ENCODE results near the gene ENC1. TPM values are rescaled to one million over a fixed set of nuclear protein-coding genes. Genes with fewer than 3 reads are reported as not detected.
A peak's percentile ranks its signal among the peaks of the same experiment; 100 is the strongest.

Gene ENC1
- polyA plus RNA-seq, 1 donor (not counting 4 experiments of a cell fraction or from before 2014, with no cell fraction given), result 68.1 TPM

- H2AFZ ChIP-seq (ENCODE audit: control insufficient read depth, low read length), result no peak overlapping the region
- peaks cover 17% of the 10 kb centered on the region for H3K79me2 ChIP-seq (ENCODE audit: control insufficient read depth, insufficient read depth, low read length)
- H3K9me1 ChIP-seq (ENCODE audit: control insufficient read depth, extremely low read depth, insufficient read depth, low read length), result peaks cover 6% of the 10 kb centered on the region
- dilution Hi-C loops (cut with MboI; ENCODE audit: extremely low pct_ligation_motif_present, low sequenced_read_pairs), result no loop called here
- peaks cover 12 to 18% of the 10 kb centered on the region in 2 experiments for H3K36me3 ChIP-seq (ENCODE audit: control insufficient read depth in 2 of 2, extremely low read depth in 1 of 2, insufficient read depth in 2 of 2, low read length in 2 of 2)
- H3K4me3 ChIP-seq (ENCODE audit: control insufficient read depth in 2 of 3, extremely low read depth in 1 of 3, insufficient read depth in 2 of 3, low read depth in 1 of 3, low read length in 3 of 3), result no peak overlapping the region
- no peak overlapping the region for H3K9ac ChIP-seq (ENCODE audit: control insufficient read depth, extremely low read depth, insufficient read depth, low read length)
- no peak overlapping the region for H3K27ac ChIP-seq (ENCODE audit: control insufficient read depth, insufficient read depth, low read length)
- no peak overlapping the region for H3K4me2 ChIP-seq (ENCODE audit: control insufficient read depth, extremely low read depth, insufficient read depth, low read depth, low read length)
- no peaks in the 10 kb centered on the region for H3K9me3 ChIP-seq (ENCODE audit: control insufficient read depth, low read depth, low read length)
- DNase-seq (ENCODE audit: low read depth, low spot score) (no peak), FAIRE-seq (no peak)
- TF ChIP-seq CTCF (optimal IDR thresholded peaks at IDR 0.05 in 1 of 3, IDR thresholded peaks at IDR 0.05 in 1 of 3, conservative IDR thresholded peaks at IDR 0.05 in 1 of 3; ENCODE audit: extremely low read depth in 1 of 3, insufficient read depth in 2 of 3, low read length in 3 of 3) (no peak), EZH2 (IDR thresholded peaks at IDR 0.05; ENCODE audit: low read length) (no peak)
- H3K27me3 ChIP-seq (ENCODE audit: control insufficient read depth, extremely low read depth, insufficient read depth, low read length), result no peaks in the 10 kb centered on the region
- peaks cover 55% of the 10 kb centered on the region for H3K4me1 ChIP-seq (ENCODE audit: control insufficient read depth, extremely low read depth, insufficient read depth, low read length)
- peaks cover 10% of the 10 kb centered on the region for H4K20me1 ChIP-seq (ENCODE audit: control insufficient read depth, extremely low read depth, insufficient read depth, low read length)
Measured at GRCh38 chr5:74626386-74627222, 13.9 kb downstream of the ENC1 start.

- H4K20me1 ChIP-seq (ENCODE audit: control insufficient read depth, extremely low read depth, insufficient read depth, low read length), result peaks cover 6% of the 10 kb centered on the region
- H3K9me1 ChIP-seq (ENCODE audit: control insufficient read depth, extremely low read depth, insufficient read depth, low read length), result peaks cover 6% of the 10 kb centered on the region
- FAIRE-seq, result no peak
- H3K9ac ChIP-seq (ENCODE audit: control insufficient read depth, extremely low read depth, insufficient read depth, low read length), result no peak overlapping the region
- H3K36me3 ChIP-seq (ENCODE audit: control insufficient read depth in 2 of 2, extremely low read depth in 1 of 2, insufficient read depth in 2 of 2, low read length in 2 of 2), result peaks cover 7 to 15% of the 10 kb centered on the region in 2 experiments
- no peaks in the 10 kb centered on the region for H3K27me3 ChIP-seq (ENCODE audit: control insufficient read depth, extremely low read depth, insufficient read depth, low read length)
- no peak for DNase-seq (ENCODE audit: low read depth, low spot score)
- no peak overlapping the region for H3K4me3 ChIP-seq (ENCODE audit: control insufficient read depth in 2 of 3, extremely low read depth in 1 of 3, insufficient read depth in 2 of 3, low read depth in 1 of 3, low read length in 3 of 3)
- peaks cover 48% of the 10 kb centered on the region for H3K4me1 ChIP-seq (ENCODE audit: control insufficient read depth, extremely low read depth, insufficient read depth, low read length)
- no peak overlapping the region for H2AFZ ChIP-seq (ENCODE audit: control insufficient read depth, low read length)
- H3K4me2 ChIP-seq (ENCODE audit: control insufficient read depth, extremely low read depth, insufficient read depth, low read depth, low read length), result no peak overlapping the region
- TF ChIP-seq CTCF (optimal IDR thresholded peaks at IDR 0.05 in 1 of 3, IDR thresholded peaks at IDR 0.05 in 1 of 3, conservative IDR thresholded peaks at IDR 0.05 in 1 of 3; ENCODE audit: extremely low read depth in 1 of 3, insufficient read depth in 2 of 3, low read length in 3 of 3) (peak; percentile 20 to 47 (median 36)), EZH2 (IDR thresholded peaks at IDR 0.05; ENCODE audit: low read length) (no peak)
- dilution Hi-C loops (cut with MboI; ENCODE audit: extremely low pct_ligation_motif_present, low sequenced_read_pairs), result no loop called here
- H3K9me3 ChIP-seq (ENCODE audit: control insufficient read depth, low read depth, low read length), result no peaks in the 10 kb centered on the region
- peaks cover 11% of the 10 kb centered on the region for H3K79me2 ChIP-seq (ENCODE audit: control insufficient read depth, insufficient read depth, low read length)
- no peak overlapping the region for H3K27ac ChIP-seq (ENCODE audit: control insufficient read depth, insufficient read depth, low read length)
Measured at GRCh38 chr5:74625742-74626241, 14.7 kb downstream of the ENC1 start.
